WTC11 (cell line): ENCODE measurements around the gene HSF2BP. TPM values are rescaled to one million over a fixed set of nuclear protein-coding genes. Genes with fewer than 3 reads are reported as not detected.

Experiments used
- ATAC-seq: fragments of 200-7000 bp; cut with Tn5 transposase; 2 replicates; pipeline ENCODE4 v1.10.0; 2021; ENCODE audit warnings: mild to moderate bottlenecking, moderate library complexity
- CTCF ChIA-PET: fragments of 300-600 bp; sonication (Branson Sonifier 250); formaldehyde crosslinking; loops from one replicate; lab custom pipeline; 2021; ENCODE audit warnings: antibody characterized with exemption; lab: Charles Lee
- POLR2A ChIA-PET: fragments of 350-600 bp; sonication (Branson Sonifier 250); formaldehyde crosslinking; loops from one replicate; lab custom pipeline; 2021; ENCODE audit warnings: antibody characterized with exemption; lab: Charles Lee
- DNase-seq: peaks from one replicate; pipeline ENCODE4 v3.0.0; 2021; ENCODE audit warnings: low spot score
- H3K27ac Mint-ChIP-seq: 2 replicates; pipeline ENCODE4 v1.8.0; 2021; ENCODE audit warnings: mixed read lengths
- H3K27me3 Mint-ChIP-seq: 2 replicates; pipeline ENCODE4 v1.8.0; 2021; ENCODE audit warnings: low read depth, mild to moderate bottlenecking, moderate library complexity, mixed read lengths
- H3K36me3 Mint-ChIP-seq: 2 replicates; pipeline ENCODE4 v1.8.0; 2021; ENCODE audit warnings: mixed read lengths
- H3K4me1 Mint-ChIP-seq: 2 replicates; pipeline ENCODE4 v1.8.0; 2022; ENCODE audit warnings: mixed read lengths
- H3K4me3 Mint-ChIP-seq: 2 replicates; pipeline ENCODE4 v1.8.0; 2021; ENCODE audit warnings: mild to moderate bottlenecking, moderate library complexity, mixed read lengths
- H3K9me3 Mint-ChIP-seq: 2 replicates; pipeline ENCODE4 v1.8.0; 2021; ENCODE audit warnings: mixed read lengths
- AR ChIP-seq: fragments of 250-450 bp; sonication (Bioruptor Pico); IDR thresholded peaks from 2 replicates; pipeline ENCODE4 v1.9.0; 2021; ENCODE audit warnings: mild to moderate bottlenecking
- ARID4B ChIP-seq: sonication (generic); formaldehyde crosslinking; IDR thresholded peaks from 2 replicates; pipeline ENCODE4 v1.8.0; 2023; ENCODE audit warnings: missing genetic modification reagents, mild to moderate bottlenecking, borderline replicate concordance
- ATF6 ChIP-seq: sonication (generic); formaldehyde crosslinking; IDR thresholded peaks from 2 replicates; pipeline ENCODE4 v1.8.1; 2023; ENCODE audit warnings: mild to moderate bottlenecking, missing genetic modification reagents
- CBFB ChIP-seq: sonication (generic); formaldehyde crosslinking; IDR thresholded peaks from 2 replicates; pipeline ENCODE4 v1.8.1; 2022; ENCODE audit warnings: mild to moderate bottlenecking, low read depth, missing genetic modification reagents
- CREM ChIP-seq: sonication (generic); formaldehyde crosslinking; IDR thresholded peaks from 2 replicates; pipeline ENCODE4 v1.8.1; 2022; ENCODE audit warnings: mild to moderate bottlenecking, missing genetic modification reagents, moderate library complexity
- E2F5 ChIP-seq: sonication (generic); formaldehyde crosslinking; IDR thresholded peaks from 2 replicates; pipeline ENCODE4 v1.8.1; 2022; ENCODE audit warnings: mild to moderate bottlenecking, moderate library complexity, missing genetic modification reagents
- GABPB1 ChIP-seq: sonication (generic); formaldehyde crosslinking; IDR thresholded peaks from 2 replicates; pipeline ENCODE4 v1.8.1; 2023; ENCODE audit warnings: mild to moderate bottlenecking, missing genetic modification reagents
- GTF2I ChIP-seq: fragments of 250-450 bp; sonication (Bioruptor Pico); conservative IDR thresholded peaks from 2 replicates; pipeline ENCODE4 v1.4.0; 2021; ENCODE audit warnings: mild to moderate bottlenecking
- IRF2 ChIP-seq: sonication (generic); formaldehyde crosslinking; IDR thresholded peaks from 2 replicates; pipeline ENCODE4 v1.8.0; 2022; ENCODE audit warnings: low read depth, missing genetic modification reagents, borderline replicate concordance
- MAX ChIP-seq: sonication (generic); formaldehyde crosslinking; IDR thresholded peaks from 2 replicates; pipeline ENCODE4 v1.8.0; 2022; ENCODE audit warnings: mild to moderate bottlenecking, missing genetic modification reagents
- MLX ChIP-seq: sonication (generic); formaldehyde crosslinking; IDR thresholded peaks from 2 replicates; pipeline ENCODE4 v1.8.1; 2023; ENCODE audit warnings: mild to moderate bottlenecking, missing genetic modification reagents, moderate library complexity
- NFATC4 ChIP-seq: fragments of 250-450 bp; sonication (Bioruptor Pico); IDR thresholded peaks from 2 replicates; pipeline ENCODE4 v1.9.0; 2021; ENCODE audit warnings: mild to moderate bottlenecking
- NFE2L1 ChIP-seq: sonication (generic); formaldehyde crosslinking; IDR thresholded peaks from 2 replicates; pipeline ENCODE4 v1.8.1; 2023; ENCODE audit warnings: missing genetic modification reagents
- NFYB ChIP-seq: sonication (generic); formaldehyde crosslinking; conservative IDR thresholded peaks from 2 replicates; pipeline ENCODE4 v1.8.0; 2022; ENCODE audit warnings: low read depth, missing genetic modification reagents
- SOX15 ChIP-seq: fragments of 250-450 bp; sonication (Bioruptor Pico); IDR thresholded peaks from 2 replicates; pipeline ENCODE4 v1.9.0; 2021; ENCODE audit warnings: mild to moderate bottlenecking
- ZMAT4 ChIP-seq: fragments of 250-450 bp; sonication (Bioruptor Pico); IDR thresholded peaks from 2 replicates; pipeline ENCODE4 v1.9.0; 2021; ENCODE audit warnings: mild to moderate bottlenecking
- ZNF317 ChIP-seq: sonication (generic); formaldehyde crosslinking; IDR thresholded peaks from 2 replicates; pipeline ENCODE4 v1.8.1; 2023; ENCODE audit warnings: low read depth, mild to moderate bottlenecking, moderate library complexity, missing genetic modification reagents, borderline replicate concordance
- ZNF416 ChIP-seq: fragments of 250-450 bp; sonication (Bioruptor Pico); IDR thresholded peaks from 2 replicates; pipeline ENCODE4 v1.9.0; 2021; ENCODE audit warnings: mild to moderate bottlenecking, inconsistent platforms
- ZNF423 ChIP-seq: fragments of 250-450 bp; sonication (Bioruptor Pico); IDR thresholded peaks from 2 replicates; pipeline ENCODE4 v2.1.2; 2022; ENCODE audit warnings: mild to moderate bottlenecking, moderate library complexity
- ZSCAN18 ChIP-seq: fragments of 250-450 bp; sonication (Bioruptor Pico); IDR thresholded peaks from 2 replicates; pipeline ENCODE4 v2.1.2; 2022; ENCODE audit warnings: mild to moderate bottlenecking, moderate library complexity
- total RNA-seq: library from RNA; stranded (reverse); gene quantifications from 3 replicates; pipeline ENCODE4 v1.2.3, GENCODE V29; 2021

Gene HSF2BP
- total RNA-seq, 1 experiment from 2014 or later, result 1.1 TPM

GRCh38 chr21:43686811-43687565, 27.7 kb upstream of the HSF2BP start:
- ATAC-seq, result no peak
- POLR2A ChIA-PET, result no interaction called here

More at GRCh38 chr21:43686811-43687565, 27.7 kb upstream of the HSF2BP start:
- DNase-seq, result no peak
- TF ChIP-seq NFYB (CRISPR knock-in tag) (no peak), ZNF317 (CRISPR knock-in tag) (no peak), AR (CRISPR knock-in tag) (no peak), NFATC4 (CRISPR knock-in tag) (no peak), ZNF423 (no peak), ZSCAN18 (CRISPR knock-in tag) (no peak), MAX (CRISPR knock-in tag) (no peak), ZMAT4 (CRISPR knock-in tag) (no peak), GABPB1 (CRISPR knock-in tag) (no peak), ATF6 (CRISPR knock-in tag) (no peak), CBFB (CRISPR knock-in tag) (no peak), SOX15 (CRISPR knock-in tag) (no peak), IRF2 (no peak), E2F5 (CRISPR knock-in tag) (no peak), MLX (CRISPR knock-in tag) (no peak), ARID4B (no peak), CREM (CRISPR knock-in tag) (no peak), NFE2L1 (no peak), ZNF416 (CRISPR knock-in tag) (no peak), GTF2I (CRISPR knock-in tag) (no peak)
- CTCF ChIA-PET, result no interaction called here
- Mint-ChIP-seq H3K27ac (peak overlapping the region; percentile 10; the same call in 1 of the 2 replicates), H3K4me1 (no peaks in the 10 kb centered on the region), H3K36me3 (peaks cover 74% of the 10 kb centered on the region), H3K27me3 (no peaks in the 10 kb centered on the region), H3K9me3 (no peaks in the 10 kb centered on the region), H3K4me3 (no peak overlapping the region)
